Gastroesophageal sphincter (tissue), 3 donors: Measurements from ENCODE around the gene EHBP1.

Experiments used
- CTCF ChIP-seq, 4 experiments: fragments of 200-600 bp in 2 of 4; fragments of 450-650 bp in 2 of 4; sonication (generic) in 1 of 4; IDR thresholded peaks; one replicate each; pipeline ENCODE4 v1.5.1; 2017 to 2019; ENCODE audit warnings: antibody characterized with exemption in 4 of 4, mild to moderate bottlenecking in 2 of 4, moderate library complexity in 2 of 4
- EP300 ChIP-seq: sonication (generic); formaldehyde crosslinking; IDR thresholded peaks from one replicate; pipeline ENCODE4 v1.6.1; 2017; ENCODE audit warnings: antibody characterized with exemption, mild to moderate bottlenecking
- POLR2A ChIP-seq, 2 donors: fragments of 450-650 bp; IDR thresholded peaks; one replicate each; pipeline ENCODE4 v1.6.1; 2017; ENCODE audit warnings: antibody characterized with exemption in 2 of 2, mild to moderate bottlenecking in 2 of 2, moderate library complexity in 1 of 2

GRCh38 chr2:62856228-62857040, 150.9 kb downstream of the EHBP1 start:
- TF ChIP-seq CTCF (IDR thresholded peaks at IDR 0.05) (no peak), POLR2A (IDR thresholded peaks at IDR 0.05) (no peak), EP300 (no peak)
